Body of pancreas (tissue), 4 donors: ENCODE data around the gene ZNF605. TPM values are rescaled to one million over a fixed set of nuclear protein-coding genes. Genes with fewer than 3 reads are reported as not detected.

Experiments
- ATAC-seq: fragments of 150-250 bp; one replicate; pipeline ENCODE4 v1.9.1; 2016
- DNase-seq, 4 donors: peaks; one replicate each; pipeline ENCODE4 v3.0.0-alpha.2; 2019
- H3K27ac ChIP-seq, 4 donors: fragments of 200-600 bp; sonication (generic); 1 replicate in 3 of 4; 2 replicates in 1 of 4; pipeline versions ENCODE4 v1.5.1 to v1.6.1; 2016 to 2019; ENCODE audit warnings: mild to moderate bottlenecking in 1 of 4, mixed read lengths in 1 of 4, moderate library complexity in 1 of 4
- H3K27me3 ChIP-seq, 2 donors: fragments of 200-600 bp; sonication (generic); one replicate each; pipeline ENCODE4 v1.6.0; 2016; ENCODE audit warnings: mild to moderate bottlenecking in 1 of 2
- H3K36me3 ChIP-seq, 2 donors: fragments of 200-600 bp; sonication (generic); replicated peaks in 1 of 2; 2 replicates each; pipeline ENCODE4 v1.5.1; 2016; ENCODE audit warnings: low read depth in 2 of 2; ENCODE audit not compliant: insufficient read depth in 1 of 2
- H3K4me1 ChIP-seq: fragments of 200-600 bp; sonication (generic); one replicate; pipeline ENCODE4 v1.6.0; 2016
- H3K4me3 ChIP-seq, 2 donors: fragments of 200-600 bp; sonication (generic); 1 replicate in 1 of 2; 2 replicates in 1 of 2; pipeline ENCODE4 v1.5.1; 2016 to 2019
- H3K9me3 ChIP-seq, 3 donors: fragments of 200-600 bp; sonication (generic); 1 replicate in 2 of 3; 2 replicates in 1 of 3; pipeline ENCODE4 v1.5.1; 2016
- POLR2A ChIP-seq, 3 donors: fragments of 450-650 bp; IDR thresholded peaks; one replicate each; pipeline ENCODE4 v1.6.1; 2016; ENCODE audit warnings: antibody characterized with exemption in 3 of 3, mild to moderate bottlenecking in 2 of 3
- WGBS, 2 donors: methylation state at CpG; one replicate each; pipeline ENCODE4 v1.1.5; 2017; 5-methylcytosine and 5-hydroxymethylcytosine counted together
- intact Hi-C: fragments of 100-400 bp; cut with DNase I; formaldehyde crosslinking; loops from one replicate; pipeline ENCODE4 v1.15.1; 2023
- total RNA-seq, 2 donors: library from RNA; depleted of rRNA; stranded (reverse); fragments of >200 nt; gene quantifications; one replicate each; pipeline ENCODE4 v1.1.0, GENCODE V29; 2016
- TF ChIP-seq, protein P1 (sequence below), 7 experiments: fragments of 450-650 bp in 4 of 7; fragments of 200-600 bp in 3 of 7; sonication (generic) in 3 of 7; IDR thresholded peaks; one replicate each; pipeline ENCODE4 v1.5.1; 2016 to 2019; ENCODE audit warnings: antibody characterized with exemption in 7 of 7

The ZNF605 gene
- 10 to 100 TPM; 10.4 to 18.1 TPM for total RNA-seq

DNA sequence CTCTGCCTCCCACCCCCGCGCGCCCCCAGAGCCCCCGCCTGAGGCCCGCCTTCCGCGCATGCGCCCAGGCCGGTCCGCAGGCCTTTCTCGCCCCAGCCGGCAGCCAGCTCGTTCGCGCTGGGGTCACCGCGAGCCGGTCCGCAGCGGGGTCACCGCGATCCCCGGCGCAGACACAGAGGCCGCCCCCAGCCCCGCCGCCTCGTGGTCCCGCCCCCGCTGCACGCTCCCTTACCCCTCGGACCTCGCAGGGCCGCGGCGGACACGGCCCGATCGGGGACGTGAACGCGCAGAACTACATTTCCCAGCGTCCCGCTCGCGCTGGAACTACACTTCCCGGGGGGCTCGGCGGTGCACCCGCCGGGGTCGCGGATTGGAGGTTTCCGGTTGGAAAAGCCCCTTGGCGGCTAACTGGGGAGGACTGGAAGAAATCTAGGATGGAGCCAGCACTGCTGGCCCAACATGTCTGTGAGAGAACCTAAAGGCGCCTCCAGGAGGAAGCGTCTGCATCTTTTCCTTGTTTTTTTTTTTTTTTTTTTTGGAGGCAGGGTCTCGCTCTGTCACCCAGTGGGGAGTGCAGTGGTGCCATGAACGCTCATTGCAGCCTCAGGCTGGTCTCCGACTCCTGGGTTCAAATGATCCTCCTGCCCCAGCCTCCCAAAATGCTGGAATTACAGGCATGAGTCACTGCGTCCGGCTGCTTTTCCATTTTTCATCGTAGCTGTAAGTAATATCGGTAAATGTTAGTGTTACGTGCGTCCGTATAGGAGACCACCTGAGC is at the start of gene ZNF605:
ZNF605 (minus strand) TSS at position 296 of the 778 bp plus-strand sequence. CDS start 10,671 bp downstream, outside the sequence.
- whole genome bisulfite sequencing, 2 donors: 2 to 4% methylated on average over 12 to 50 of the region's 67 CpGs
- intact Hi-C loops: no loop called here
- peak; percentile 89 for ATAC-seq
- Histone ChIP-seq H3K4me3 (peak within 1 kb of the TSS; percentile 68 to 89), H3K9me3 (no peaks in the 10 kb centered on the region), H3K27ac (peak within 1 kb of the TSS; percentile 76 to 92 (median 88)), H3K36me3 (no peaks in the 10 kb centered on the region), H3K4me1 (peaks cover 21% of the 10 kb centered on the region), H3K27me3 (no peaks in the 10 kb centered on the region)
- DNase-seq: peak; percentile 83 to 87 (median 86)
- peak in 2 of 3 donors; percentile 42 to 51 for TF ChIP-seq POLR2A (IDR thresholded peaks at IDR 0.05)
- TF ChIP-seq, protein P1, sequence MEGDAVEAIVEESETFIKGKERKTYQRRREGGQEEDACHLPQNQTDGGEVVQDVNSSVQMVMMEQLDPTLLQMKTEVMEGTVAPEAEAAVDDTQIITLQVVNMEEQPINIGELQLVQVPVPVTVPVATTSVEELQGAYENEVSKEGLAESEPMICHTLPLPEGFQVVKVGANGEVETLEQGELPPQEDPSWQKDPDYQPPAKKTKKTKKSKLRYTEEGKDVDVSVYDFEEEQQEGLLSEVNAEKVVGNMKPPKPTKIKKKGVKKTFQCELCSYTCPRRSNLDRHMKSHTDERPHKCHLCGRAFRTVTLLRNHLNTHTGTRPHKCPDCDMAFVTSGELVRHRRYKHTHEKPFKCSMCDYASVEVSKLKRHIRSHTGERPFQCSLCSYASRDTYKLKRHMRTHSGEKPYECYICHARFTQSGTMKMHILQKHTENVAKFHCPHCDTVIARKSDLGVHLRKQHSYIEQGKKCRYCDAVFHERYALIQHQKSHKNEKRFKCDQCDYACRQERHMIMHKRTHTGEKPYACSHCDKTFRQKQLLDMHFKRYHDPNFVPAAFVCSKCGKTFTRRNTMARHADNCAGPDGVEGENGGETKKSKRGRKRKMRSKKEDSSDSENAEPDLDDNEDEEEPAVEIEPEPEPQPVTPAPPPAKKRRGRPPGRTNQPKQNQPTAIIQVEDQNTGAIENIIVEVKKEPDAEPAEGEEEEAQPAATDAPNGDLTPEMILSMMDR (IDR thresholded peaks at IDR 0.05): peak in 1 of 7 experiments; percentile 22

DNA sequence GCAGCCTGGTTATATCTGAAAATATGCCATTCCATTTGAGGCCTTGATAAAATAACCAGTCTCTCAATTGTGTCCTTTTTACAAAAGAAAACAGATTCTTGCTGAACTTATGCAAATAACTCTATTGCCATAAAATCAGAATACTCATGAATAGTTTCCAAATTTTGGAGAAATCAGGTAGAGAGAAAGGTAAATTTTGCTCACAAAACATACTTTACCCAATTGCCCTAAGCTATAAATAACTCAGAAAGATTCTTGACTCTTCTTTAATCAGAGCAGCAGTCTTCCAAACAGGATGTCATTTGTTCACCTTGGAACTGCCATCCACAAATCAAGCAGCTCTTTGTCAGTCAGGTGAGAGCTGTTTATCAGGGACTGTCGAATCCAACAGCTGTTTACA is 42.6 kb upstream of the ZNF605 start:
- TF ChIP-seq, protein P1 (IDR thresholded peaks at IDR 0.05): no peak
- no peak for TF ChIP-seq POLR2A (IDR thresholded peaks at IDR 0.05)
- no peaks in the 10 kb centered on the region for H3K4me1 ChIP-seq
- 0 to 30% methylated on average over 1 of the region's 1 CpG for WGBS, 2 donors
- no peak overlapping the region for H3K4me3 ChIP-seq
- no peaks in the 10 kb centered on the region for H3K36me3 ChIP-seq
- no peaks in the 10 kb centered on the region for H3K27me3 ChIP-seq
- no peak for DNase-seq
- peaks cover 0 to 84% (median 0%) of the 10 kb centered on the region in 3 donors for H3K9me3 ChIP-seq
- intact Hi-C loops: no loop called here
- H3K27ac ChIP-seq: no peak overlapping the region
- ATAC-seq: no peak

DNA sequence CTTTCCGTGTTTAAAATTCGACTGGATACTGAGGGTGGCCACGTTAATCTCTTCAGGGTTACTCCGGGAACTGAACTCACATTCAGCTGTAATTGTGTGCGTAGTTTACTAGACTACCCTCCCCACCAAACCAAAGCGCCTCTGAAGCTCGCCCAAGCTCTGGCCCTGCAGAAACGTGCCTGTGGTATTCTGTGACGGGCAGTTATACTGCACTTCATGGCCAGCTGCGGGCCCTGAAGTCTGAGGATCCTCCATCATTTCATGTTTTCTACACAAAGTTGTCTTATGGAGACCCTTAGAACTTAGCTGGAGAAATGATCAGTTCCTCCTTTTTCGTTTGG is 30.7 kb upstream of the ZNF605 start:
- H3K9me3 ChIP-seq: no peaks in the 10 kb centered on the region
- no peaks in the 10 kb centered on the region for H3K27me3 ChIP-seq
- DNase-seq (no peak), ATAC-seq (no peak)
- peak overlapping the region; percentile 42 to 94 for H3K4me3 ChIP-seq
- TF ChIP-seq POLR2A (IDR thresholded peaks at IDR 0.05): no peak
- TF ChIP-seq, protein P1 (IDR thresholded peaks at IDR 0.05): no peak
- 4% methylated on average over 6 to 11 of the region's 11 CpGs for WGBS, 2 donors
- peaks cover 18% of the 10 kb centered on the region for H3K4me1 ChIP-seq
- intact Hi-C loops: no loop called here
- peak overlapping the region; percentile 65 to 89 (median 78) for H3K27ac ChIP-seq
- no peaks in the 10 kb centered on the region for H3K36me3 ChIP-seq

DNA sequence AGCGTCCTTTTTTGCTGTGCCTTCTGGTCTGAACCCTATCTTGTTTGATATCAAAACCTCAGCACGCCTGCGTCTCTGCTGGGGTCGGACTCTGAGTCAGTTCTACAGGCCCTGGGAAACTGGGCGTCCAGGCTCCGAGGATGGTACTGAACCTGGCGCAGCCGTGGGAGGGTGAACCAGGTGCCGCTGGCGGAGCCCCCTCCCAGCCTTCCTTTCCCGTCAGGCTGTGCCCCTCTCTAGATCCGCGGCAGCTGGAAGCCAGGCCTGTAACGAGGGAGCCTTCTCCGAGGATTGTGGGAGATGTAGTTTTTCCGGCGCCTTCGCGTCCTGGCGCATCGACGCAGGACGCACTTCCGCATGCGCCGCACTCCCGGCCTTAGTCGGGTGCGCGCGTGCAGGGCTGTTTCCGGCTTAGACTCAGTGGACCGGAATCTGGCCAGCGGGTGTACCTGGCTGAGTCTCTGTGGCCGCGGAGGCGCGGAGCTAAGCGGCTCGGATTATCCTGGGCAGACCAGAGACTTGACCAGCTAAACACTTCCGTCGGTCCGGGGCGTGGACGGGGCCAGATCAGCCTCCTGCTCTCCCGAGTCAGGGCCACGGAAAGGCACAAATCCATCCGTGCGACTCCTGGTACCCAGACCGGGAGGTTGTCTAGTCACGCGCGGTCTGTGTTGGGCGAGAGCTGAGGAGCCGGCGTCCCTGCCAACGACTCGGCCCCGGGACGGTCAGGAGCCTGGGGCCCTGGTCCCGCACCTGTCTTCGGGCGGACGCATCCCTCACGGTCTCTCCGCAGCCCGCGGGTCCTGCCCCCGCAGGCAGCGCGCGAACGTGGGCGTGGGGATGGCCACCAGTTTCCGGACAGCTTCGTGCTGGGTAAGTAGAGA is 30.1 kb upstream of the ZNF605 start, which contains the start of gene ZNF26:
ZNF26 (plus strand) TSS at position 367 of the 884 bp plus-strand sequence; CDS start at position 841, 474 bp downstream.
- intact Hi-C loops: no loop called here
- ATAC-seq (peak; percentile 100), DNase-seq (peak; percentile 91 to 94 (median 92))
- WGBS, 2 donors: 1 to 8% methylated on average over 6 to 76 of the region's 76 CpGs
- TF ChIP-seq POLR2A (IDR thresholded peaks at IDR 0.05): peak; percentile 40 to 80 (median 75)
- TF ChIP-seq, protein P1 (IDR thresholded peaks at IDR 0.05): no peak
- Histone ChIP-seq H3K4me1 (peaks cover 18% of the 10 kb centered on the region), H3K27me3 (no peaks in the 10 kb centered on the region), H3K27ac (peak within 1 kb of the TSS; percentile 65 to 89 (median 78)), H3K9me3 (no peaks in the 10 kb centered on the region), H3K4me3 (peak within 1 kb of the TSS; percentile 42 to 94), H3K36me3 (no peaks in the 10 kb centered on the region)
